ENCODE results near the gene CSKMT.

GRCh38 chr11:62648967-62649364, 16.1 kb upstream of the CSKMT start:
- TF ChIP-seq CTCF (IDR thresholded peaks at IDR 0.05 in 8 of 11, conservative IDR thresholded peaks at IDR 0.05 in 3 of 11) (no peak), POLR2A (IDR thresholded peaks at IDR 0.05) (no peak), POLR2AphosphoS5 (IDR thresholded peaks at IDR 0.05) (no peak)
